LNCaP clone FGC (cell line): ENCODE results near the gene GLIPR2.

Source experiments
- DNase-seq: peaks from one replicate; pipeline ENCODE4 v3.0.0-alpha.2; 2011; ENCODE audit warnings: low read depth
- H3K4me3 ChIP-seq: 2 replicates; pipeline ENCODE4 v1.5.1; 2011; ENCODE audit warnings: mild to moderate bottlenecking, low read depth, low read length, control low read depth
- CTCF ChIP-seq: IDR thresholded peaks from 2 replicates; pipeline ENCODE4 v1.5.1; 2012; ENCODE audit warnings: mild to moderate bottlenecking; ENCODE audit not compliant: control insufficient read depth, insufficient read depth; ENCODE audit errors: extremely low read depth

The GLIPR2 gene

DNA sequence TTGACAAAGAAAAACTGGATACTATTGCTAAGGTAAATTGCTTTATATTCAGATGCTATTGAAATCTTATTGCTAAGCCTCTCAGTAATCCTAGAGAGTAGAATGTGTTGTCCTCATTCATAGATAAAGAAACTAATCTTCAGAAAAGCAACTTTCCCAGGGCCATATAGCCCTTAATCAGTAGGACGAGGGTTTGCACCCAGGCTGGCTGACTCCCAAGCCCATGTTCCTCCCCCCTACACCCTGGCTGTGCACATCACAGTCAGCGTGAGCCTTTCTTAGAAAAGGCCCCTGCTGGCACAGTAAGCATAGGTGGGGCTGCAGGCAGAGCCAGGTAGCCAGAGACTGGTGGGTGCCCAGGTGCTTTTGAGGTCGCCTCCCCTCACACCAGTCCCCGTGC is 15.8 kb upstream of the GLIPR2 start:
- no peak for TF ChIP-seq CTCF
- no peak for DNase-seq
- no peak overlapping the region for H3K4me3 ChIP-seq

DNA sequence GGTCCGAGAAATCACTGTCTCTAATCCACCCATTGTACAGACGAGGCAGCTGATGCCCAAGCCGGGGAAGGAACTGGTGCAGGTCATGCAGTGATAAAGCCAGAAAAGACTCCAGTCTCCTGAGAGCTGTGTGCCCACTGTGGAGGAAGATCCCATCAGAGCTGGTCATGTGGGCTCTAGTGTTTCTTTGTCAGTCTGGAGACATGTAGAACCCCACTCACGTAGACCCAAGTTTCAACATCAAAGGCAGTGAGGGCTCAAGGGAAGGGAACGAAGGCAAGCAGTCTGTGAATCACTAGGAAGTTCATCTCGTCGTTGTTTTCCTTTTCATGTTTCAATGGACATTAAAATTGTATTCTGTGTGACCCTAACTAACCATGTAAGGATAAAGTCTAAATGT is 14.6 kb upstream of the GLIPR2 start:
- no peak for DNase-seq
- no peak overlapping the region for H3K4me3 ChIP-seq
- TF ChIP-seq CTCF, result no peak

DNA sequence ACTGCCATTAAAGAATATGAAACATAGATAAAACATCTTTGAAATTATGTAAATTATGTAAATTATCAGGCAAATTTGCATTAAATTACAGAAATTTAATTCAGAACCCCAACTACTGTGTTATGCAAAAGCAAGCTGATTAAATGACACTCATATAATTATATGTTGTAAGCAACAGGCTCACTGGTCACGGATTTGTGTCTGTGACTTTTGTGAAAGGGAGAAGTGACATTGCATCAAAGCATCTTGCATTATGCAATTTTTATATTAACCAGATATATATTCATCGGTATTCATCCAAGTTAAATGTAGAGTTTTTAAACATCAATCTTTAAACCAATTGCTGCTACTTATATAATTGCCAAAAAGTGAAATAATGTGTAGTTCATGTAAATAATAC is 13.0 kb upstream of the GLIPR2 start:
- DNase-seq, result no peak
- no peak for TF ChIP-seq CTCF
- H3K4me3 ChIP-seq, result no peak overlapping the region

DNA sequence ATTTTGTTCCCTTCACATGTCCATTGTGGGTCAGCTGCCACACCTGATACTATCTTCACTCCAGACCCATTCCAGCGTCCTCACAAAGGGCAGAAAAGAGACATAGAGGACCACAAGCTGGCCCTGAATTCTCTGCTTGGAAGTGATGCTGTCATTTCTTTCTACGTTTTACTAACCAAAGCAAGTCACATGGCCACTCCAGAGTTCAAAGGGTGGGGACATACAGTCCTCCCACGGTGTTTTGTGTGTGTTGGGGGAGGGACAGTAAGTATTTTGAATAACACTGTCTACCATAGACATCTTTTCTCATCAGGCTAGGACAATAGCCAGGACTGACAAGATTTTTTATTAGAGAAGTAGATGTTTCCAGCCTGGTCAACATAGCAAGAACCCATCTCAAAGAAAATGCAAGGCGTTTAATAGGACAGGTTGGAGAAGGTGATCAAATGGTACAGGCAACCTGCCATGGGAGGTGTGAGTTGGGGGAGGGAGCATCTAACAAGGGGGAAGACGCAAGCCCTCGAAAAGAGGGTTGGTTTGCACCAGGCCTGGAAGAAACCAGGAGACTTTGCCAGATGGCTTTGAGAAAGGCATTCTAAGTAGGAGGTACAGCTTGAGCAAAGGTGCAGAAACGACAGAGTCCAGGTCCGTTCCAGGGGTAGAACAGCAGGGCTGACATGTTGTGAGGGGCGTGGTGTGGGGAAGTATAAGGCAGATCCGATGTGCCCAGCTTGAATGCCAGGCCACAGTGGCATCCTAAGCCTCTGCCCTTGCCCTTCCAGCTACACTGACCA is 11.3 kb upstream of the GLIPR2 start:
- no peak for TF ChIP-seq CTCF
- H3K4me3 ChIP-seq, result no peak overlapping the region
- DNase-seq, result no peak

DNA sequence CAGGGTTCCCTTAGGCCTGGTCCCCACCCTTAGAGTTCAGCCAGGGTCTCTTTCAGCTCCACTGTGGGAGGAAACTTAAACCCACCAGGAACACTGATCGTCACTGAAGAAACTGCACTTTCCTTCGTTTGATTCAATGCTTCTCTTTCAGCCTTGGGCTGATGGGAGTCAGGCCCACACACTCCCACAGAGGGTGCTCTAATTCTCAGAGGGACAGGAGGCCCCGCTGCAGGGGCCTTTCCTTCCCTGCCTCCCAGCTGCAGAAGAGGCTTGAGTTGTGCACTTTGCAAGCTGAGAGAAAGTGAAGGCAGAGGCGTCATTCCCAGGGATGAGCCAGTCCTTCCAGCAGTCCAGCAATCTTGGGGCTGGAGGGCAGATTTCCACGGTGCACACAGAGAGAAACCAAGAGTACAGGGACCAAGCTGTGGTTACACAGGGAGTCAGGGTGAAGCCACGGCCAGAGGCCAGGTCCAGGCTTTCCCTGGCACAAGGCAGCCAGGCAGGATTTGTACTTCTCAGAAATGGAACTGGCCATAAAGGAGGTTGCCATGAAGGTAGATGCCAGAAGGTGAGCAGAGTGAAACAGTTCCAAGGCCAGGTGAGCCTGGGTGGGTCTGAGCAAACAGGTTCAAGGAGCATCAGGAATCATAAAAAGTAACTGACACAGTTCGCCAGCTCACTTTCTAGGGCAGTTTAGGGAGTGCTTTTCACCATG is 10.4 kb upstream of the GLIPR2 start:
- H3K4me3 ChIP-seq, result no peak overlapping the region
- TF ChIP-seq CTCF, result no peak
- no peak for DNase-seq

- TF ChIP-seq CTCF, result no peak
- H3K4me3 ChIP-seq, result no peak overlapping the region
- no peak for DNase-seq
These were observed 8.8 kb upstream of the GLIPR2 start for GRCh38 chr9:36127652-36128244.

DNA sequence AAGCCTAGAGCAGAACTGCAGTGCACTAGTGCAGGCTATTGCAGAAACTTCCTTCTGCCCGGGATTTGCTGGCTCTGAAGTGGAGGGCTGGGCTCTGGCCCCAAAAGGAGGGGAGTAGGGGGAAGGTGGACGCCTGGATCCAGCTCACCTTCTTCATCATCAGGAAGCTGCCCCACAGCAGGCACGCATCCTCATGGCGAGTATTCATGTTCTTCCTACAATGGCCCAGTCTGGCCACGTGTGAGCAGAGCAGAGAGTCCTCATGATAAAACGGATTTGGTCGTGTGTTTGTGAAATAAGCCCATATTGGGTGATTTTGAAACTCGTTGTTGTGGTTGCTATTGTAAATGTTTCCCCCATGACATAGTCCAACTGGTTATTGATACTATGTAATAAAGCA is 8.2 kb upstream of the GLIPR2 start:
- no peak for TF ChIP-seq CTCF
- no peak overlapping the region for H3K4me3 ChIP-seq
- no peak for DNase-seq
